ENCODE measurements around the gene ZCCHC24.

- TF ChIP-seq POLR2AphosphoS5 (IDR thresholded peaks at IDR 0.05; ENCODE audit: low read depth, low read length) (no peak), CTCF (IDR thresholded peaks at IDR 0.05) (no peak), SIN3A (IDR thresholded peaks at IDR 0.05; ENCODE audit: borderline replicate concordance, low read depth, low read length) (no peak), EP300 (IDR thresholded peaks at IDR 0.05; ENCODE audit: borderline replicate concordance in 1 of 2, low read depth in 1 of 2, low read length in 1 of 2) (no peak), EZH2phosphoT487 (IDR thresholded peaks at IDR 0.05; ENCODE audit: borderline replicate concordance, low read depth) (no peak), CHD2 (IDR thresholded peaks at IDR 0.05; ENCODE audit: low read length, partially characterized antibody) (no peak), GABPA (IDR thresholded peaks at IDR 0.05; ENCODE audit: low read depth) (no peak), SMC3 (IDR thresholded peaks at IDR 0.05; ENCODE audit: low read depth, low read length) (no peak)
- TF ChIP-seq, protein P1, sequence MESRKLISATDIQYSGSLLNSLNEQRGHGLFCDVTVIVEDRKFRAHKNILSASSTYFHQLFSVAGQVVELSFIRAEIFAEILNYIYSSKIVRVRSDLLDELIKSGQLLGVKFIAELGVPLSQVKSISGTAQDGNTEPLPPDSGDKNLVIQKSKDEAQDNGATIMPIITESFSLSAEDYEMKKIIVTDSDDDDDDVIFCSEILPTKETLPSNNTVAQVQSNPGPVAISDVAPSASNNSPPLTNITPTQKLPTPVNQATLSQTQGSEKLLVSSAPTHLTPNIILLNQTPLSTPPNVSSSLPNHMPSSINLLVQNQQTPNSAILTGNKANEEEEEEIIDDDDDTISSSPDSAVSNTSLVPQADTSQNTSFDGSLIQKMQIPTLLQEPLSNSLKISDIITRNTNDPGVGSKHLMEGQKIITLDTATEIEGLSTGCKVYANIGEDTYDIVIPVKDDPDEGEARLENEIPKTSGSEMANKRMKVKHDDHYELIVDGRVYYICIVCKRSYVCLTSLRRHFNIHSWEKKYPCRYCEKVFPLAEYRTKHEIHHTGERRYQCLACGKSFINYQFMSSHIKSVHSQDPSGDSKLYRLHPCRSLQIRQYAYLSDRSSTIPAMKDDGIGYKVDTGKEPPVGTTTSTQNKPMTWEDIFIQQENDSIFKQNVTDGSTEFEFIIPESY (IDR thresholded peaks at IDR 0.05; ENCODE audit: borderline replicate concordance, low read depth): no peak
These were observed 62.9 kb downstream of the ZCCHC24 start for GRCh38 chr10:79382491-79382941.

Data from SK-N-SH (cell line).